Activated naive CD8-positive, alpha-beta T cell (primary cell): Measurements from ENCODE around the gene LCN15.
"Not testable (repeated sequence)": the region's sequence is repeated elsewhere in the genome, so short reads cannot be mapped to it uniquely, and the experiment has no call there.

Experiments
- H3K27ac Mint-ChIP-seq: one replicate; pipeline ENCODE4 v1.8.0; 2021; ENCODE audit warnings: mixed read lengths
- H3K27me3 Mint-ChIP-seq: one replicate; pipeline ENCODE4 v1.8.0; 2021; ENCODE audit warnings: mixed read lengths
- H3K36me3 Mint-ChIP-seq: one replicate; pipeline ENCODE4 v1.8.0; 2021; ENCODE audit warnings: mixed read lengths
- H3K4me1 Mint-ChIP-seq: one replicate; pipeline ENCODE4 v1.8.0; 2021; ENCODE audit warnings: low read depth, mixed read lengths
- H3K4me3 Mint-ChIP-seq: one replicate; pipeline ENCODE4 v1.8.0; 2021; ENCODE audit warnings: mild to moderate bottlenecking, mixed read lengths
- H3K9me3 Mint-ChIP-seq: one replicate; pipeline ENCODE4 v1.8.0; 2021; ENCODE audit warnings: low read depth, mixed read lengths

Gene LCN15

GRCh38 chr9:136756836-136757235, 7.5 kb downstream of the LCN15 start:
- no peak overlapping the region for H3K27ac Mint-ChIP-seq

GRCh38 chr9:136756134-136756438, 8.2 kb downstream of the LCN15 start:
- H3K9me3 Mint-ChIP-seq: peaks cover 15% of the 10 kb centered on the region
- H3K4me1 Mint-ChIP-seq: no peaks in the 10 kb centered on the region
- H3K36me3 Mint-ChIP-seq: peaks cover 6% of the 10 kb centered on the region
- no peak overlapping the region for H3K27ac Mint-ChIP-seq
- H3K4me3 Mint-ChIP-seq: no peak overlapping the region
- peaks cover 5% of the 10 kb centered on the region for H3K27me3 Mint-ChIP-seq

More at GRCh38 chr9:136756836-136757235, 7.5 kb downstream of the LCN15 start:
- peaks cover 5% of the 10 kb centered on the region for H3K27me3 Mint-ChIP-seq
- peaks cover 11% of the 10 kb centered on the region for H3K9me3 Mint-ChIP-seq
- no peaks in the 10 kb centered on the region for H3K4me1 Mint-ChIP-seq
- peaks cover 6% of the 10 kb centered on the region for H3K36me3 Mint-ChIP-seq
- H3K4me3 Mint-ChIP-seq: no peak overlapping the region

- H3K27me3 Mint-ChIP-seq, H3K27ac Mint-ChIP-seq, H3K36me3 Mint-ChIP-seq, H3K4me3 Mint-ChIP-seq, H3K4me1 Mint-ChIP-seq: not testable (repeated sequence)
- H3K9me3 Mint-ChIP-seq: peaks cover 15% of the 10 kb centered on the region
Measured at GRCh38 chr9:136755302-136756133, 8.8 kb downstream of the LCN15 start.

GRCh38 chr9:136754626-136755301, 9.6 kb downstream of the LCN15 start:
- Mint-ChIP-seq H3K36me3 (peaks cover 6% of the 10 kb centered on the region), H3K27ac (no peak overlapping the region), H3K4me3 (no peak overlapping the region), H3K4me1 (peaks cover 5% of the 10 kb centered on the region), H3K27me3 (peaks cover 5% of the 10 kb centered on the region), H3K9me3 (peaks cover 15% of the 10 kb centered on the region)

- no peak overlapping the region for H3K27ac Mint-ChIP-seq
- no peak overlapping the region for H3K4me3 Mint-ChIP-seq
- H3K4me1 Mint-ChIP-seq: peaks cover 5% of the 10 kb centered on the region
- peaks cover 6% of the 10 kb centered on the region for H3K36me3 Mint-ChIP-seq
- H3K27me3 Mint-ChIP-seq: peaks cover 5% of the 10 kb centered on the region
- peaks cover 15% of the 10 kb centered on the region for H3K9me3 Mint-ChIP-seq
Measured at GRCh38 chr9:136754059-136754572, 10.2 kb downstream of the LCN15 start.

GRCh38 chr9:136753371-136754058, 10.8 kb downstream of the LCN15 start:
- Mint-ChIP-seq H3K27ac (no peak overlapping the region), H3K4me3 (no peak overlapping the region), H3K27me3 (peaks cover 5% of the 10 kb centered on the region), H3K4me1 (peaks cover 5% of the 10 kb centered on the region), H3K9me3 (peaks cover 15% of the 10 kb centered on the region), H3K36me3 (peaks cover 6% of the 10 kb centered on the region)

- H3K36me3 Mint-ChIP-seq: peaks cover 6% of the 10 kb centered on the region
- peaks cover 15% of the 10 kb centered on the region for H3K9me3 Mint-ChIP-seq
- H3K4me3 Mint-ChIP-seq: no peak overlapping the region
- peaks cover 5% of the 10 kb centered on the region for H3K27me3 Mint-ChIP-seq
- H3K27ac Mint-ChIP-seq: no peak overlapping the region
- peaks cover 5% of the 10 kb centered on the region for H3K4me1 Mint-ChIP-seq
Measured at GRCh38 chr9:136751814-136752213, 12.5 kb downstream of the LCN15 start.

GRCh38 chr9:136751244-136751643, 13.1 kb downstream of the LCN15 start:
- no peak overlapping the region for H3K4me3 Mint-ChIP-seq
- H3K27me3 Mint-ChIP-seq: peaks cover 5% of the 10 kb centered on the region
- H3K9me3 Mint-ChIP-seq: peaks cover 15% of the 10 kb centered on the region
- peaks cover 5% of the 10 kb centered on the region for H3K4me1 Mint-ChIP-seq
- peaks cover 6% of the 10 kb centered on the region for H3K36me3 Mint-ChIP-seq
- no peak overlapping the region for H3K27ac Mint-ChIP-seq

- H3K4me3 Mint-ChIP-seq: no peak overlapping the region
- peaks cover 15% of the 10 kb centered on the region for H3K9me3 Mint-ChIP-seq
- H3K36me3 Mint-ChIP-seq: peaks cover 6% of the 10 kb centered on the region
- no peak overlapping the region for H3K27ac Mint-ChIP-seq
- peaks cover 5% of the 10 kb centered on the region for H3K4me1 Mint-ChIP-seq
- H3K27me3 Mint-ChIP-seq: peaks cover 3% of the 10 kb centered on the region
Measured at GRCh38 chr9:136750526-136750925, 13.8 kb downstream of the LCN15 start.

- Mint-ChIP-seq H3K36me3 (peaks cover 6% of the 10 kb centered on the region), H3K27ac (no peak overlapping the region), H3K4me1 (peaks cover 5% of the 10 kb centered on the region), H3K4me3 (no peak overlapping the region), H3K9me3 (peaks cover 15% of the 10 kb centered on the region), H3K27me3 (peaks cover 1% of the 10 kb centered on the region)
Measured at GRCh38 chr9:136748666-136749611, 15.4 kb downstream of the LCN15 start.

GRCh38 chr9:136748201-136748600, 16.1 kb downstream of the LCN15 start, which contains the start of gene LCN6:
LCN6 (minus strand) TSS chr9:136748525; CDS start chr9:136748483, 42 bp downstream.
- Mint-ChIP-seq H3K27me3 (peaks cover 1% of the 10 kb centered on the region), H3K4me1 (peaks cover 5% of the 10 kb centered on the region), H3K4me3 (no peak within 1 kb of the TSS), H3K36me3 (peaks cover 6% of the 10 kb centered on the region), H3K27ac (no peak within 1 kb of the TSS), H3K9me3 (peaks cover 15% of the 10 kb centered on the region)

- H3K4me1 Mint-ChIP-seq: peaks cover 5% of the 10 kb centered on the region
- H3K4me3 Mint-ChIP-seq: no peak overlapping the region
- H3K9me3 Mint-ChIP-seq: peaks cover 10% of the 10 kb centered on the region
- H3K36me3 Mint-ChIP-seq: peaks cover 3% of the 10 kb centered on the region
- no peak overlapping the region for H3K27ac Mint-ChIP-seq
- peaks cover under 1% of the 10 kb centered on the region for H3K27me3 Mint-ChIP-seq
Measured at GRCh38 chr9:136747161-136748060, 16.9 kb downstream of the LCN15 start.

- no peaks in the 10 kb centered on the region for H3K27me3 Mint-ChIP-seq
- H3K4me1 Mint-ChIP-seq: peaks cover 8% of the 10 kb centered on the region
- H3K9me3 Mint-ChIP-seq: peaks cover 3% of the 10 kb centered on the region
- H3K4me3 Mint-ChIP-seq: no peak overlapping the region
- no peaks in the 10 kb centered on the region for H3K36me3 Mint-ChIP-seq
- H3K27ac Mint-ChIP-seq: no peak overlapping the region
Measured at GRCh38 chr9:136746621-136747020, 17.7 kb downstream of the LCN15 start.
